SK-MEL-5 (cell line): ENCODE data around the gene DIP2A. TPM values are rescaled to one million over a fixed set of nuclear protein-coding genes. Genes with fewer than 3 reads are reported as not detected.

Experiments
- DNase-seq: peaks from one replicate; pipeline ENCODE4 v3.0.0-alpha.2; 2016; ENCODE audit warnings: low read depth, low spot score
- in situ Hi-C: cut with HindIII; loops from 2 replicates; pipeline ENCODE4 v1.10.0; 2016; ENCODE audit warnings: low sequenced_read_pairs, high pct_unique_total_duplicates, low pct_unique_long_range_greater_than_20kb
- total RNA-seq: library from RNA; depleted of rRNA; stranded (reverse); fragments of >200 nt; shearing (Covaris generic); gene quantifications from 2 replicates; pipeline ENCODE4 v1.2.3, GENCODE V29; 2014

The DIP2A gene
- total RNA-seq, 1 experiment from 2014 or later = 8.7 TPM

DNA sequence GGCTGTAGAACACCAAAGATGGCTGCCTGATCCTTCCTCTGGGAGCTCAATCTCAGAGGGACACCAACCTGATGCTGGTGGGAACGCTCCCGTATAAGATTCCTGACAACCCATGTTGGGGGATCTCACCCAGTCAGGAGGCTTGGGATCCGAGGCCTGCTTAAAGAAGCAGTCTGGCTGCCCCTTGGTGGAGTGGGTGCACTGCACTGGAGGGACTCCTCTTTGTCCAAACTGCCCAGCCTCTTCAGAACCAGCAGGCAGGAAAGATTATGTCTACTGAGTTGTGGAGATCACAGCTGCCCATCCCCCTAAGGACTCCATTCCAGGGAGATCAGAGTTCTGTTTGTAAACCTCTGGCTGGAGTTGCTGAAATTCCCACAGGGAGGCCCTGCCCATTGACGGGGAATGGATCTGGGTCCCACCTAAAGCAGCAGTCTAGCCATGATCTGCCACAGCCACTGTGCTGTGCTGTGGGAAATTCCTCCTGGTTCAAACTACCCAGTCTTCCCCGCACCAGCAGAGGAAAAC, 123.2 kb downstream of the DIP2A start:
- in situ Hi-C loops = no loop called here
- DNase-seq = no peak

DNA sequence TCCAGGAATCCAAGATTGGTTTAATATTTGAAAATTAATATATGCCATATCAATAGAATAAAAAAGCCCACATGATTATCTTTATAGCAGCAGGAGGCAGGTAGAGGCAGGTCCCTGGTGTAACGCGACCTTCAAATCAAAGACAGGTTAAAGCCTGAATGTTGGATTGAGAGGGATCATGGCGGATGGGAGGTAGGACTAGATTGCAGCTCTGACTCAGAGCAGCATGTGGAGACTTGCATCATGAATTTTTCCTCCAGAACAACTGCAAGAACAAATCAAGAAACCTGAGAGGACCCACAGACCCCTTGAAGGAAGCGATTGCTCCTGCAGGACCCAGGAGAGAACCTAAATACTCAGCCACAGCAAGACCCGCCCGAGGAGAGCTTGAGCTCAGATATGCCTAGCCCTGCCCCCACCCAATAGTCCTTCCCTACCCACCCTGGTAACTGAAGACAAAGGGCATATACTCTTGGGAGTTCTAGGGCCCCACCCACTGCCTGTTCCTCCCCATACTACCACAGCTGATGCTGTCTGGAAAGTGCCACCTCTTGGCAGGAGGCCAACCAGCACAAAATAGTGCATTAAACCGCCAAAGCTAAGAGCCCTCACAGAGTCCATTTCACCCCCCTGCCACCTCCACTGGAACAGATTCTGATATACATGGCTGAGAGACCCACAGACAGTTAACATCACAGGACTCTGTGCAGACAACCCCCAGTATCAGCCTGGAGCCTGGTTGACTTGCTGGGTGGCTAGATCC, 126.7 kb downstream of the DIP2A start:
- DNase-seq = no peak
- in situ Hi-C loops = no loop called here

DNA sequence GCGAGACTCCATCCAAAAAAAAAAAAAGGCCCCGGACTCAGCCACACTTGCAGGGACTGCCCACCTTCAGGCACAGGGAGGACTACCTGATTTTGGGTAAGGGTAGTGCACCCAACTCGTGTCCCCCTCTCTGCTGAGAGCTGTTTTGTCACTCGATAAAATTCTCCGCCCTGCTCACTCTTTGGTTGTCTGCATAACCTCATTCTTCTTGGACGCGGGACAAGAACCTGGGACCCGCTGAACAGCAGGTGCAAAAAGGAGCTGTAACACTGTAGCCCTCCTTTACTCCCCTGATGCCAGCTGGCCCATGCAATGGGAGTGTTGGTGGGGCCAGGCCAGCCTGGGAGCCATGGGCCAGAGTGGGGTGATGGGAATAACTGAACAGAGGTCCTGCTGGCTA, 135.6 kb downstream of the DIP2A start:
- in situ Hi-C loops = no loop called here
- no peak for DNase-seq

- in situ Hi-C loops = no loop called here
- DNase-seq = no peak
Measured at GRCh38 chr21:46596201-46596600, 137.5 kb downstream of the DIP2A start.

GRCh38 chr21:46597031-46597430, 138.3 kb downstream of the DIP2A start:
- DNase-seq = no peak
- in situ Hi-C loops = no loop called here

- DNase-seq = no peak
- in situ Hi-C loops = no loop called here
Measured at GRCh38 chr21:46597896-46598343, 139.2 kb downstream of the DIP2A start.

DNA sequence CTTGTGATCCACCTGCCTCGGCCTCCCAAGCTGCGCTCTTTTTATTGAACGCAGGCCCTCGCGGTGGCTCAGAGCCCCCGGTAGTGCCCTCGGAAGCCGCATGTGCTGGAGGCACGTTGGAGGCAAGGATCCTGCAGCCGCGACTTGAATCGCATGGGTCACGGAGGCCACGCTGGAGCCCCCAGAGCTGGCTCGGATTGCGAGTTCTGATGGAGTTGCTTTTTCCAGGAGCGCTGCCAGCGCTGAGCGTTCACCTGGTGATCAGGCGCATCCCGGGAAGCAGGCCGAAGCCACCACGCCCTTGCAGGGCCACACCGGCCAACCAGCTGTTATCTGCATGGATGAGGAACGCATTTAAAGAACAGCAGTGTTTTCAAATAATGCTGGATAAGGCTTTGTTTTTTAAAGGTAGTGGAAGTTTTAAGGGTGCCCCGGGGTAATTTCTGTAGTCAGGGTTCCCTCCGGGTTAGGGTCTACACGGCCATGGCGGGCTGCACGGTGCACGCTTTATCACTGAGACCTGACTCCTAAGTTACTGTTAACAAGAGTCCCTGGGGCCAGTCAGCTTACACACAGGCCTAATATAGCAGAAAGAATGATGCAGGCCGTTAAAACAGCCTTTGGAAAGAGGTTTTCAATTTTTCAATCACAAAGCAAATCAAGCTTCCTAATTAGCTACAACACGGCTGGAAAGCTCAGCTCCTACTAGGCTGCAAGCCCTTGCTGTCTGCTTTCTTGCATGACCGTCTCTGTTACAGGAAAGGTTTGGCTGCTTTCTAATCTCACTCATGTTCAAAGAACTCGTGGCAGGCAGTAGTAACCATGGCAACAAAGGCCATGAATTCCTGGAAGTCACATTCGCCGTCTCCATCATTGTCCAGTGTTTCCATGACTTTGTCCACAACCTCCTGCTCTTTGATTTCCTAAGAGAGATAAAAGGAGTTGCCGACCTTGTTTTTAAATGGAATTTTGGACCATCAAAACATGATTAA, 140.2 kb downstream of the DIP2A start:
- in situ Hi-C loops = no loop called here
- peak; percentile 20 for DNase-seq

GRCh38 chr21:46600305-46600704, 141.6 kb downstream of the DIP2A start:
- DNase-seq = no peak
- in situ Hi-C loops = no loop called here

- DNase-seq = no peak
- in situ Hi-C loops = no loop called here
Measured at GRCh38 chr21:46600978-46601377, 142.3 kb downstream of the DIP2A start.

DNA sequence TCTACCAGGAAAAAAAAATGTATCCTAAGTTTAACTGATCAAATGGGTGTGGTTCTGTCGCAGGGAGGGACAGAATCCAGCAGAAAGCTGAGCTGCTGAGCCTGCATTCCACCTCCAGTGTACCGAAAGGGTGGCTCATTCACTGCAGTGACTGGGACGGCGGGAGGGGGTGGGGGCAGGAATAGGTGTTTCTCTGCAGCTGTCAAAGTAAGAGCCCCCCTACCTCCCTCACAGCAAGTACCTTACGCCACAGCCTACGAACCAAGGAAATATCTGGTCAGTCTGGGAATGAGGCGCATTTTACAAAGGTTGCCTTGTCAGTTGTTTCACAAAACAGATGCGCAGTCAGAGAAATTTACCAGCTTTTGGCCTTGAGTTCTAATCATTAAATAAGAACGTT, 144.5 kb downstream of the DIP2A start:
- DNase-seq = peak; percentile 53
- in situ Hi-C loops = no loop called here

DNA sequence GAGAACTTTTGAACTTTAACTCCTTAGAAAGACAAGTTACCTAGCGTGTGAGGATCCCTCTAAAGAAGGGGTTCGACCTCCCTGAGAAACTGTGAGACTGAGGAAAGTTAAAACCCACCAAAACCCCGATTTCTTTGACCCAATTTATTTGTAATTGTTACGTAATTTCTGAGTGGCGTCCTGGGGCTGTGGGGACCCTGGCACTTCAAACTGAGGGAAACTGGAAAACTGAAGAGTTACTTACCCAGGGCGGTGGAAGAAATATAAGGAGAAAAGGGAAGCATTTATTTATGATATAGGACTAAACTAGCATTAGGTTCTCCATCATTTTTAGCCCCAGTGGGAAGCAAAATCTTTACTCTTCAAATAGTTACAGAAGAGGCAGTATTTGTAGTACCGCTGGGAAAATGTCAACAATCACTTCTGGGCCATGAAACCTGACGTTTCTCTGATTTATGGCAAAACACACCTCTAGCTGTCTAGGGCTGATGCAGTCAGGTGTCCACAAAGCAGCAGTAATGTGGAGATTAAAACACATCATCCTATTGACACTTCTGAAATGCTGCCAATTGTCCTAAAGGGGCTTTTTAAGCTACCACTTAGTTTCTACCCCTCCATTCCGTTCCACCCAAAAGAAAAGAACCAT, 145.8 kb downstream of the DIP2A start:
- no peak for DNase-seq
- in situ Hi-C loops = no loop called here

DNA sequence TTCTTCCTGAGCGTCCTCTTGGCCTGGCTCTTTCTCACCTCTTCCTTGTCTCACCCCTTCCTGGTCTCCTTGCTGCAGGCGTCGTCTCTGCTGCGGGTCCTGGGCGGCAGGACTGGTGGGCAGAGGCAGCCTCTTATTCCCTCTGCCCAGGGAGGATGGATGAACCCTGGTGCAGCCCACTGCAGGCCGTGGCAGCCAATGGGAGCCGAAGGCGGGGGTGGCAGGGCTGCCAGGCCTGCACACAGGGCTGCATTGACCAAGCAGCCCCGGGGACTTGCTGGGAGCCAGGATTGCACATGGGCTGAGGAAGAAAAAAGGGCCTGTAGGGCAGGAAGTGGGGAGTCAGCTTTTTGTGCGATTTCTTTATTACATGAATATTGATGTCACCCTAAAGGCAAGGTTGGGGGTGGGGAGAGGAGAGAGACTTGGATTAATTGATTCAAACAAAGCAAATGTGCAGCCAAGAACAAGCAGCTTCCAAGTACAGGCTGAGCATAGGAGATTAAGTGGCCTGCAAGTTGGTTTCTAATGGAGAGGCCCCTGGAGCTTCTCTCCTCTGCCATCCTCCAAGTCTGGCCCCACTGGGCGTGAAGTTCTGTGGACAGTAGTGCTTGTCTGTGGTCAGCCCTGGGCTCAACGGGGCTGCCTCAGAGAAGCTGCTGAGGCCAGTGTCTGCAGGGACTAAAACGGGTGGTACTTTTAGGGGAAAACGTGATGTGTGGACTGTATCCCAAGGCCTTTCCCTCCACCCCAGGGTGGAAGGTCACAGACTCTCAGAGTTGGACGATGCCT, 146.5 kb downstream of the DIP2A start, which contains the start of gene S100B:
TSS of gene S100B (minus strand) at position 108 of the 792 bp plus-strand sequence. CDS start 2,667 bp downstream, outside the sequence.
- DNase-seq = peak; percentile 93
- in situ Hi-C loops = no loop called here

GRCh38 chr21:46605767-46606426, 147.2 kb downstream of the DIP2A start:
- in situ Hi-C loops = no loop called here
- no peak for DNase-seq

DNA sequence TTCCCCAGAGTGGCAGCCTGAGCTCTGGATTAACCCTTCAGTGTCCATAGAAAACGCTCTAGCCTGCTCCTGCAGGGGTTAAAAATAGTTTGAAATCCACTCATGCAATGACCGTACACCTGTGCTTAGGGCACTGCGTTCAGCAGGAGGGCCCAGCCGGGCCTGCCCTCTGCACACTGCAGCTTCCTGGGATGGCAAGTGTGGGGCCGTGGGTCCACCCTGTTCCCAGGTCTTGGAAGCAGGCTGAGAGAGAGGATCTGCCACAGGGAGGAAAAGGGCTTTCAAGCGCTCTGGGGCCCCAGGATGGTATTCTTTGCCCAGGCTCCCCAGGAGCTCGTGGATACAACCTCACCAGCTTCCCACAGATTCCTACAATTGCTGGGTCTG, 147.7 kb downstream of the DIP2A start:
- DNase-seq = no peak
- in situ Hi-C loops = no loop called here

GRCh38 chr21:46607636-46608035, 148.9 kb downstream of the DIP2A start:
- in situ Hi-C loops = no loop called here
- DNase-seq = no peak

DNA sequence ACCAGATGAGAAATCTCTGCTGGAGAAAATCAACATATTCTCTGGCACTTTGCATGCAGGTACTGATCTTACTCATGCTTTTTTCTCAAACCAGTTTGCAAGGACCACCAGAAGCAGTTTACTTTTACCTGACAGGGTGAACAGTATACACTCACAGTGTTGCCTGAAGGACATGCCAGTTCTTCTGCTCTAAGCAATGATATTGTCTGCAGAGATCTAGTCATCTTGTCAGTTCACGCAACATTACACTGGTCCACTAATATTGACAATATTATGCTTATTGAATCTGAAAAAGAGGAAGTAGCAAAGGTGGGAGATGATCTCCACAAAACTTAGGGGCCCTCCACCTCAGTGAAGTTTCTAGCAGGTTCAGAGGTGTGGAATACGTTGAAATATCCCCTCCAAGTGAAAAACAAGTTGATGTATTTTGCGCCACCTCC, 150.0 kb downstream of the DIP2A start:
- in situ Hi-C loops = no loop called here
- DNase-seq = no peak
